ENCODE measurements around the gene PEBP1.
A peak's percentile ranks its signal among the peaks of the same experiment; 100 is the strongest.

GRCh38 chr12:118102609-118103008, 33.3 kb upstream of the PEBP1 start:
- TF ChIP-seq ZNF792 (tag by site-specific recombination; IDR thresholded peaks at IDR 0.05): no peak
- TF ChIP-seq ZSCAN30 (tag by site-specific recombination; IDR thresholded peaks at IDR 0.05): 0 out of 2 replicates have a peak, but pooled peaks have one; percentile 12
- TF ChIP-seq CTCF (tag by site-specific recombination; IDR thresholded peaks at IDR 0.05): no peak
- TF ChIP-seq PRDM2 (tag by site-specific recombination; IDR thresholded peaks at IDR 0.05; ENCODE audit: borderline replicate concordance): no peak
- no peak for TF ChIP-seq ZNF148 (tag by site-specific recombination; IDR thresholded peaks at IDR 0.05; ENCODE audit: borderline replicate concordance)
- TF ChIP-seq PATZ1 (tag by site-specific recombination; IDR thresholded peaks at IDR 0.05): no peak
- TF ChIP-seq ZNF121 (tag by site-specific recombination; IDR thresholded peaks at IDR 0.05): no peak
- TF ChIP-seq HOXA7 (CRISPR knock-in tag; IDR thresholded peaks at IDR 0.05; ENCODE audit: borderline replicate concordance): no peak
- TF ChIP-seq ZNF510 (tag by site-specific recombination; IDR thresholded peaks at IDR 0.05; ENCODE audit: insufficient replicate concordance): no peak
- no peak for TF ChIP-seq ZNF654 (tag by site-specific recombination; IDR thresholded peaks at IDR 0.05; ENCODE audit: low read depth)
- no peak for TF ChIP-seq ZNF18 (tag by site-specific recombination; IDR thresholded peaks at IDR 0.05)
- TF ChIP-seq GLIS1 (tag by site-specific recombination; IDR thresholded peaks at IDR 0.05): no peak
- TF ChIP-seq ZBTB1 (tag by site-specific recombination; IDR thresholded peaks at IDR 0.05): no peak
- TF ChIP-seq ZNF133 (tag by site-specific recombination; IDR thresholded peaks at IDR 0.05): no peak
